ENCODE measurements around the gene MED13L.

- TF ChIP-seq EZH2 (IDR thresholded peaks at IDR 0.05; ENCODE audit: borderline replicate concordance, low read length) (no peak), CTCF (conservative IDR thresholded peaks at IDR 0.05 in 1 of 2, IDR thresholded peaks at IDR 0.05 in 1 of 2; ENCODE audit: extremely low read depth in 1 of 2, insufficient read depth in 1 of 2, low read depth in 1 of 2, low read length in 2 of 2) (no peak)
Observed at GRCh38 chr12:115950959-115951358, 326.5 kb downstream of the MED13L start.
